HG02852 (cell line): Measurements from ENCODE around the gene GH1.
"Not testable (repeated sequence)": the region's sequence is repeated elsewhere in the genome, so short reads cannot be mapped to it uniquely, and the experiment has no call there.

ENCODE experiments used
- ATAC-seq: cut with Tn5 transposase; IDR thresholded peaks from one replicate; pipeline ENCODE4 v1.9.1; 2021; ENCODE audit warnings: mild to moderate bottlenecking, moderate library complexity; ENCODE audit not compliant: unreplicated experiment

GH1 gene

GRCh38 chr17:63869491-63870291 lies 48.9 kb downstream of the GH1 start:
- not testable (repeated sequence) for ATAC-seq
